Kasumi-1 (cell line): ENCODE results near the gene DNAJB11.
A peak's percentile ranks its signal among the peaks of the same experiment; 100 is the strongest.
"Not testable (repeated sequence)": the region's sequence is repeated elsewhere in the genome, so short reads cannot be mapped to it uniquely, and the experiment has no call there.

Source experiments
- DNase-seq, 2 experiments: peaks; one replicate each; lab custom pipeline; 2025; lab: John Stamatoyannopoulos, UW

Gene DNAJB11

DNA sequence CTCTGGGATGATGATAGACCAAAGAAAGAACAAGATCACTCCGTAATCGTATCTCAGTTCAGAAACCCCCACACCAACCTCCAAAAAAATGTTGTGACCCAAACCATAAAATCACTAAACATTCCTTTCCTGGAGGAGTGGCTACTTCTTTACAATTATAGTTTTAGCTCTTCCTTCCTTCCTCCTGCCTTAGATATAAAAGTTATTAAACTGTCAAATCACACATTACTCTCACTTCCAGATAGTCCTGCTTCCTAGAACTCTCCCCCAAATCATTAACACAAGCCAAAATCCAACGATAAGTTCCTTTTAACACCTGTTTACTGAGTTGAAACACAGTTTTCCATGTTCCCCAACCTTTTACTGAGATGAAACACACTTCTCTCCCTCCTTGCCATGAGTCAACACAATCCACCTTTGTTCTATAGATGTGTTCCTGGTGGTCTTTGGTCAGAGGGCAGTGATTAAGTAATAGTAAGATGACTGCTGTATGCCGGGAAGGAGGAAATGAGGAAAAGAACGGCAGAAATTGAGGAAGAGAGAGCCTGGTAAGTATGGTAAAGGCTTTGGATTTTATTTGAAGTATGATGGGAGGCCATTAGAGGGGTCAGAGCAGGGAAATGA lies 18.0 kb upstream of the DNAJB11 start:
- no peak for DNase-seq

DNA sequence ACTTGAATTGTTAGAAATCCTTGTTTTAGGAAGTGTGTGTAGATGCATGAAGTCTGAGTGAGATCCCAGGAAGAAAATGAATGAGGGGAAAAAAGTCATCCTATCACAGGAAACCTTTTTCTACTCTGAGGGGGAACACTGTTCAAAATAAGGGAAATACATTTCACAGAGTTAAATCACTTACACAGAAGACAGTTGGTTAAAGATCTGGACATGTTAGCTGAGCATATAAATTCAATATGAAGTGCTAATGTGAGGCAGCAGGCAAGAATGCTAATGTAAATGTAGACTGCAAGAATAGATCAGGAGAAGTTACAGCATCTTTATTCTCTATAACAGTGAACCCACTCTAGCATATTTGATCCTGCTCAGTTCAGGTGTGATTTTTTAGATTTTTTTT lies 5.9 kb upstream of the DNAJB11 start:
- no peak for DNase-seq

DNA sequence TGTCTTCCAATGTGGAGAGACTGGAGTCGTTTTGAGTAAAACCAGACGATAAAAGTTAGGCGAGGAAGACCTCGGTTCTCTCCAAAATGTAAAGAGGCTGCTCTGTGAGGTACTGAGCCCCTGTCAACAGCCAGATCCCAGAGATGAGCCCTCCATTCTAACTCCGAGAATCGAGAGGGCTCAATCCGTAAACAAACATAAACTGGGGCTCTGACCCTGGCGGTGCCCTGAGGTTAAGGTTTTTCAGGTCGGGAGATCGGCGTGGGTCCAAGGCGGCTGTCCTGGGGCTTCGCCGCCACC lies 3.8 kb upstream of the DNAJB11 start:
- peak in 1 of 2 experiments; percentile 42 for DNase-seq

DNA sequence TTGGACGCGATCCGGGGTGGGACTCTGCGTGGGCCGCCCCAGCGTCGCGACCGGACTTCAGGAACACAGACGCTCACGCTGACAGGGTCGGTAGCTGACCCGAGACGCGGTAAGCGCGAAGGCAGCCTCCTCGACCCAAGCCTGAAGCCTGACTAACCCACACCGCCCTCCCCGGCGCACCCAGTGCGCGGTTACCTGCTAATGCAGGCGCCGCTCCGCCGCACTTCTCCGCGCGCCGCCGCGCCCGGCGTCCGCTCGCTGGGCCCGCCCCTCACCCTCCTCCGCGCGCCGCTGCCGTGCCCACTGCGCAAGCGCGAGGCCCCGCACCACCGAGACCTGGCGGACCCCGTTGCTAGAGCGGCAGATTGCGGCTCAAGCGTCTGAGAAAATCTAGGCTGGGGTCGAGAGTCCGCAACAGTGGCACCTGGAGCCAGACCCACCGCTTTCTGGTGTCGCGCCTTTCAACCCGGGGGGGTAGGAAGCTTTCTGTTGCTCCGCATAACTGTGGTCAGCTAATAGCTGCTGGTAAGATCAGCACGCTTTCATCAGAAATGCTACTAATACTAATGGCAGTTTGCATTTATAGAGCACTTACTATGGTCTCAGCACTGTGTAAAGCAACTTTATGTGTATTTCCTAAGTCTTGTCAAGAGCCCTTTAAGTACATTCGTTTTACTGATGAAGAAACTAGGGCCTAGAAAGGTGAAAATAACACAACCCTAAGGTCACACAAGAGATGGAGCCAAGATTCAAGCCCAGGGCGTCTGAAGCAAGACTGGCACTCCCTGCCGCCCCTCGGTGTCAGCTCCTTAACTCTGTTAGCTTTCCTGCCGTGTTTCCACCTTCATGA lies 3.2 kb upstream of the DNAJB11 start, which contains the start of gene TBCCD1:
TBCCD1 (minus strand) TSS at position 268 of the 850 bp plus-strand sequence. CDS start 3,010 bp downstream, outside the sequence.
- peak; percentile 79 to 84 for DNase-seq

DNA sequence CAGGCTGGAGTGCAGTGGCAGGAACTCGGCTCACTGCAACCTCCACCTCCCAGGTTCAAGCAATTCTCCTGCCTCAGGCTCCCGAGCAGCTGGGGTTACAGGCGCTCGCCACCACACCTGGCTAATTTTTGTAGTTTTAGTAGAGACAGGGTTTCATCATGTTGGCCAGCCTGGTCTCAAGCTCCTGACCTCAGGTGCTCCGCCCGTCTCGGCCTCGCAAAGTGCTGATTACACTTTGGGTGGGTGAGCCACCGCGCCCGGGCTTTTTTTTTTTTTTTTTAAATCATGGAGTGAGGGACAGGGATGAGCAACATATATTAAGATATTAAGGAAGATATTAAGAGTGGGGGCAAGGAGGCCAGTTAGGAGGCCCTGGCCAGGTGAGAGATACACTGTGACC lies 1.2 kb upstream of the DNAJB11 start:
- not testable (repeated sequence) for DNase-seq

DNA sequence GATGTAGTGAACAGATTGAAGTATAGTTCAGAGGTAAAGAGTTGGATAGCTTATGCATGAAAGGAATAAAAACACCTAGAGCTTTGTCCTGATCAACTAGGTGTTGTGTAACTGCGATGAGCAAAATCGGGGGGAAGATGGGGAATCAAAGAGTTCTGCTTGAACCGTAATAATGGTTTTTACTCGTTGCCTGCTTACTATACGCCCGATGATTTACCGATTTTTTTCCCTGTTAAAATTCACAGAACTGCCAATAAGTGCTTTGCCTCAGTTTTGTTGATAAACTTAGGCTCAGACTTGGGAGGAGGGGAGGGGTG lies 783 bp upstream of the DNAJB11 start:
- no peak for DNase-seq

DNA sequence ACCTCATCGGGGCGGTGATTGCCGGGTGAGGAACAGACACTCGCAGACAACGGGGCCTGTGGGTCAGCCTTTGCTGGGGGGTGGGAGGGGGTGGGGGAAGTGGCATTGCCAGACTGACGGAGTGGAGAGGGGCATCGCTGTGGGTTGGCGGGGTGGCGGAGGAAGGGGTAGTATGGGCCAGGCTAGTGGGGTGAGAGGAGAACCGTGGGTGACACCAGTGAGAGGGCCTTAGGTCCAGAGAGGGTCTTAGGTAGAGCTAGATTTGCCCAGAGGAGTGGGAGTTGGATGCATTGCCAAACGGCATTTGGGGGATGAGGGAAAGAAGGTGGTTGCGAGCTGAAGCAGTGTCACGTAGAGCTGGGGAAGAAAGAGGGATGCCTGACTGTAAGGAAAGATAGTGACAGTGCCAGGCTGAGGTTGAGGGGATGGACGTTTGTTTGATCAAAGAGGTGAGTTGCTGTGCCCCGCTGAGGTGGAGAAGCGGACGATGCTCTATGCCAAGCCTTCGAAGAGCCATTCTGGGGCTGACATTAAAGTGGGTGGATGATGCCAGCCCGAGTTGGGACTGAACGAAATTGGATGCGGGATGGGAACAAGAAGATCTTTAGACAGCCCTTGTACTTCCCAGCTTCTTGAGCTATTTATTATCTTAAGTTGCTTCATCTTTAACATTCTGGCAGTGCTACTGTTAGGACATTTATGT lies 572 bp downstream of the DNAJB11 start:
- peak in 1 of 2 experiments; percentile 26 for DNase-seq

DNA sequence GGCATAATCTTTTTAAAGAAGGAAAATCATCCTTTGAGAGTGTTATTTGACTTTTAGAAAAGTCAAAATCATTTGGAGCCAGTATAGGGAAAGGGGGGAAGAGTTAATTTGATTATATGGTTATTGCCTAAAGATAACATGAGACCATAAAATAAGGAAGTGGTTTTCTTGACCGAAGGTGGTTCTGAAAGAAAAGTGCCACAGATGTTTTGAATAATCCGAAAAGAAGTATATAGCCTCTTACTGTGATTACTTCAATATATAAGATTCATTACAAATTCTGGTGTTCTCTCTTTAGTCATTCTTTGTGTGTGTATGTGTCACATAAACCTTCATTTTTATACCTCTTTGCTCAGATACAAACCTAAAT lies 1.1 kb downstream of the DNAJB11 start:
- peak; percentile 21 to 39 for DNase-seq

DNA sequence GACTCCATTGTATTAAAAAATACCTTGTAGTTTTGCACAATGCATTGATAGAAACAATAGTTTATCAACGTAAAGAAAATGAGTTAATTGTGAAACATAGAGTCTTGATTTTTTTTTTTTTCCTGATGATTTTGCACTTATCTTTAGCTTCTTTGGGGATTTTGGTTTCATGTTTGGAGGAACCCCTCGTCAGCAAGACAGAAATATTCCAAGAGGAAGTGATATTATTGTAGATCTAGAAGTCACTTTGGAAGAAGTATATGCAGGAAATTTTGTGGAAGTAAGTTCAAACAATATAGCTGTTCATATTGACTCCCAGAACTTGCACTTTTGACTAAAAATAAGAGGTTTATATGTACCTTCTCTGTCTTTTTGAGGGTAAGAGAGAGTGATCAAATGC lies 7.0 kb downstream of the DNAJB11 start:
- DNase-seq, result no peak

DNA sequence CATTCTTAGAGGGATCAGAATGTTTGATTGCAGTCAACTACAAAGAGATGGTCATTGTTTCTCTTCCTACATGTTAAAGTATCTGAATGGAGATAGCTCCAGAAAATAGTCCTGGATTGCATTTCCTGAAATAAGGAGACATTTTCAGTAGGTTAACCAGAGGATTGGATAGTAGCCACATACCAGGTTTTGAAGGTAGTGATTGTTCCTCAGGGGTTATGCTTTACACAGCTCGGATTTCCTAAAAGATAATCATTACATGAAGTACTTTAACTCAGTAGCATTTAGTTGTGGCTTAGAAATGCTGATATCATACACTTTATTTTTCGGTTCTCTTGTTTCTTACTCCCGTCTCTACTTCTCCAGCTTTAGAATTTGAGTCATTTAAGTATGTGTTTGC lies 10.3 kb downstream of the DNAJB11 start:
- DNase-seq, result no peak

DNA sequence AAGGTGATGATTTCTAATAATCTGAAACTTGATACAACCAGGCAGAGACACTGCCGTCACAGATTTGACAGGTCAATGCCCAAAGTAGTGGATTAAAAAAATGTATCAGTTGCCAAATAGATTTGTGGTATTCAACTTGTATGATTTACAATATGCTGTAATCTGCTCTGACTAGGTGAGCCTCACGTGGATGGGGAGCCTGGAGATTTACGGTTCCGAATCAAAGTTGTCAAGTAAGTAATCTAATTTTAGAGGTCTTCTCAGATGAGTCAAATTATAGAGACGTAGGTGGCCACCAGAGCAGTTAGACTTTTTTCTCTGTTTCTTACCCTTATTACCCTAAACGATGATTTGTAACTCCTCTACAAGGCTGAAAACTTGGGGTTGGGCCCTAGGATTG lies 12.0 kb downstream of the DNAJB11 start:
- DNase-seq, result no peak

DNA sequence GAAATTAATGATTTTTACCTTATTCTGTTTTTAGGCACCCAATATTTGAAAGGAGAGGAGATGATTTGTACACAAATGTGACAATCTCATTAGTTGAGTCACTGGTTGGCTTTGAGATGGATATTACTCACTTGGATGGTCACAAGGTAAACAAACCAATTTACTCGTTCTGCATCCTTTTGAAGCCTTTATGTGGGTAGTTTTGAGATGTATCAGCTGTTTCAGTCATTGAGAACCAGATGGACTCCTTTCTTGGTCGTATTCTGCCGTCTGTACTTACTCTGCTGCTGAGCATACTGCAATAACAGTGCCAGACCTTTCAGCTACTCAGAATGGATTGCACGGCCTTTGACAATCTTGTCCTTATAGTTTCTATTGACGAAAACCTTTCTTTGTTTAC lies 13.3 kb downstream of the DNAJB11 start:
- DNase-seq, result no peak

DNA sequence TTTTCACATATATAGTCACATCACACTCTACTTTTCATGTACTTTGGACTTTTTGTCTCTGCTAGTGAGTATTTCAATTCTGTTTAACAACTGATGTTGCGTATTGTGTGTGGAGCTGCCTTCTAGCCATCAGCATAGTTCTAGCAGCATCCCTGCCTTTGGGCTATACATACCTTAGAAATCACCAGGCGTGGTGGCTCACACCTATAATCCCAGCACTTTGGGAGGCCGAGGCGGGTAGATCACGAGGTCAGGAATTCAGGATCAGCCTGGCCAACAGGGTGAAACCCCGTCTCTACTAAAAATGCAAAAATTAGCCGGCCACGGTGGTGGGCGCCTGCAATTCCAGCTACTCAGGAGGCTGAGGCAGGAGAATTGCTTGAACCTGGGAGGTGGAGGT lies 15.7 kb downstream of the DNAJB11 start:
- not testable (repeated sequence) for DNase-seq

DNA sequence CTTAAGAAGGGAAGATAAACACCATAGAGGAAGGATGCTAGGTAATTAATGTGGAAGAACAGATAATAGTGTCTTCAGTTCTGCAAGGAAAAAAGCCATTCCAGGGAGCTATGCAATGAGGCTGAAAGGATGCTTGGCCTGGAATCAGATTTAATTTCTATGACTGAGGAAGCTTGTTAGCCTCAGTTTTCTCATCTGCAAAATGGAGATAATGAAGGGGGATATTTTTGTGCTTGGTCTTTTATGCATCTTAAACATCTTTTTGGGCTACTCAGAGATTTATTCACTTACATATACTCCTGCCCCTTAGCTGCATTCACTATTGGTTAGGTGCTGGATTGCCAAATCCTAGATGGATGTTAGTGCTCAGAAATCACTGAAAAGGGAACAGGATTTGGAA lies 16.7 kb downstream of the DNAJB11 start:
- DNase-seq, result no peak

DNA sequence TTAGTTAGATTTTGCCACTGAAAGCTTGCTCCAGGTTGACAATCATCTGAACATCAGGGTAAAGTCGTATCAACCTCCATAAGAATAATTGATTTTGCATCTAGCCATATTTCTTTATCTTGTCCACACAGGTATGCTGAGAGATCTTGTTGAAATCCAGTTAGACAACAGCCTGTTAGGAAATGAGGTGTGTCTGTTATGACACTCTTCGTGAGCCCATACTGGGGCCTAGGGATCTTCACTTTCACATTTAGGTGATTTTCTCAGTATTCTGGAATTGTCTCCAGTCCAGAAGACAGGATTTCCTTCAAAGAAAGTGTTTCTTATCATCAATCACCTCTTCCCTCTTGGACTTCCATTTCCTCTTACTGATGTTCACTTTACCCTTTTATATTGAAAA lies 18.1 kb downstream of the DNAJB11 start:
- no peak for DNase-seq

DNA sequence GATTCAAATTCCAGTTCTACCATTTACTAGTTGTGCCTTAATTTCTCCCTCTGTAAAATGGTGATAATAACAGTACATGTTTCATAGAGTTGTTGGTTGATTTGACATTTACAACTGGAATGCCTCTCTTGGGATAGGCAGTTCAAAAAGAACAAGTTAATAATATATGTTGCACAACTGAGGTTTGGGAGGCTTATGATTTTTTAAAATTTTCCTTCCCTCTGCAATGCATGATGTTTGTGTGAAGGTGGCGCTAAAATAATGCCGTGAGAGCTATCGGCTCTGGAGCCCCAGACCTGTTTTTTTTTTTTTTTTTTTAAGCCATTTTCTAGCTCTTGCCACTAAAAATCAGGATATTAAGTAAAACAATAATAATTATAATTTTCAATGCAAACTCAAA lies 18.6 kb downstream of the DNAJB11 start:
- DNase-seq, result peak; percentile 2 to 26

DNA sequence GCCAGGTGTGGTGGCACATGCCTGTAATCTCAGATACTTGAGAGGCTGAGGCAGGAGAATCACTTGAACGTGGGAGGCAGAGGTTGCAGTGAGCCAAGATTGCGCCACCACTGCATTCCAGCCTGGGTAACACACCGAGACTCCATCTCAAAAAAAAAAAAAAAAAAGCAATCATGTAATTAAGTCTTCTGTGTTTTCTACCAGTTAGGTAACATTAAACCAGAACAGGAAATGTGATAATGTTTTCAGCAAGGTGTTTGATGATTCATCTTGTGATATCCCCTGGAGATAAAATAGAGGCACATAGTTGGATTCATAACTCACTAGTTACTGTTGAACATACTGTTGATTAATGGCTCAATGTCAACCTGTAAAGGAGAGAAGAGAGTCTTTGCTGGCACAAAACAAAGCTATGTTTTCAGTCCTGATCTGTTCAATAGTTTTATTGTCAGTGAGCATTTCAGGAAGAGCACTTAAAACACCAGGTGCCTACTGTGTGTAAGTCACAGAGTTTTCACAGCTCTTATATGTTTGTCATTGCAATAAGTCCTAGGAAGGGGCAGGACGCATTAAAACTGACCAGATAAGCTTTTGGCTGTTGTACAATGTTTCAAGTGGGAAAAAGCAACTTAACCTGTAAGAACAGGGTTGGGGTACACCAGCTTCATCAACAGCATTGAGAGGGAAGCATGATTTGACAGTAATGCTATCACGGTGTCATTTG lies 19.5 kb downstream of the DNAJB11 start:
- DNase-seq, result no peak

DNA sequence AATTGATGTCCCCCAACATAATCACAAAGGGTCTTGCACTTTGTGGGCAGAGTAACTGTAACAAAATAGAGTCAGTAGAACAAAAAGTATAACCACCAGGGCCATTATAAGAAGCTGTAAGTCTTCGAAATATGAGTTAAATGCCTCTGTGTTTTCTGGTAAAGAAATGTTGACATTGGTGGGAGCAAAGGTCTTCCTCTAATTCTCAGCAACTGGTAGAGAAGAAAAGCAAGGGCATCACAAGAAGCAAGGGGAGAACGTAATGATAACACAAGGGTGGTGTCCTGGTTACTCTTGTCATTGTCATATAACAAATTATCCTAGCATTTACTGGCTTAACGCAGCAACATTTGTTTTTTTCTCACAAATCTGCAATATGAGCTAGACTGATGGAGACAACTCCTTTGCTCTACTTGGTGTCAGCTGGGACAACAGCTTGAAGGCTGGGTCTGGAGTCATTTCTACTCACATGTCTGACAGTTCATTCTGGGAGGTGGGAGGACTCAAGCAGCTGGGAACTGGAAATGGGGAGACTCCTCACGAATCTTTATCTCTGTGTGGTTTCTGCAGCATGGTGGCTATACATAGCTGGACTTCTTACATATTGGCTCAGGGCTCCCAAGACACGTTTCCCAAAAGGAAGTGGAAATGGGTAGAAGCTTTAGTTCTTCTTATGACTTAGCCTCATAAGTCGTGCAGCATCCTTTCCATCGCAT lies 20.2 kb downstream of the DNAJB11 start:
- DNase-seq, result no peak

DNA sequence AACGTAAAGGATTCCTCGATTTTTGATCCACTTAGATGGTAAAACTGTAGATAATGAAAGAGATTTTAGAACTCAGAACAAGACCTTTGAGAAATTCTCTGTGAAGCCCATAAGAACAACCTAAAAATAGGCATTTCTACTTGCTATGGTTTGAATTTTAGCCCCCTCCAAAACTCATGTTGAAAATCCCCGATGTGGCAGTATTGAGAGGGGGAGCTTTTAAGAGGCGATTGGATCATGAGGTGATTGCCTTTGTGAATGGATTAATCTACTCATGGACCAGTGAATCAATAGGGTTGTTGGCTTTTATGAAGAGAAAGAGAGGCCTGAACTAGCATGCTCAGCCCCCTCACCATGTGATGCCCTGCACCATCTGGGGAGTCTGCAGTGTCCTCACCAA lies 22.2 kb downstream of the DNAJB11 start:
- DNase-seq, result no peak

DNA sequence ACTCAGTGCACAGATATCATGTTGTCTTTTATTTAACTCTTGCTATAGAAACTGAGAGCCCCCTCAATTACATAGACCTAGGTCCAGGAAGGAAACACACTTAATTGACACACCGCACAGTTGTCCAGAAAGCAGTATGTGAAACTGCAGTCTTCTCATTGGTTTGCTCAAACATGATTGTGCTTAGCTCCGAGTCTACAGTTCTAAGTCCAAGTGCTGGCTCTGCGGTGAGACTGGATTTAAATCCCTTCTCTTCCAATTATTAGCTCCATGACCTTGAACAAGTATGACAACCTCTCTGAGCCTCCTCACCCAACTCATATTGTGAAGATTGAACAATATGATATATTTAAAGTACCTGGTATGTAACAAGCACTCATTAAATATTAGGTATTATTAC lies 23.3 kb downstream of the DNAJB11 start:
- no peak for DNase-seq

DNA sequence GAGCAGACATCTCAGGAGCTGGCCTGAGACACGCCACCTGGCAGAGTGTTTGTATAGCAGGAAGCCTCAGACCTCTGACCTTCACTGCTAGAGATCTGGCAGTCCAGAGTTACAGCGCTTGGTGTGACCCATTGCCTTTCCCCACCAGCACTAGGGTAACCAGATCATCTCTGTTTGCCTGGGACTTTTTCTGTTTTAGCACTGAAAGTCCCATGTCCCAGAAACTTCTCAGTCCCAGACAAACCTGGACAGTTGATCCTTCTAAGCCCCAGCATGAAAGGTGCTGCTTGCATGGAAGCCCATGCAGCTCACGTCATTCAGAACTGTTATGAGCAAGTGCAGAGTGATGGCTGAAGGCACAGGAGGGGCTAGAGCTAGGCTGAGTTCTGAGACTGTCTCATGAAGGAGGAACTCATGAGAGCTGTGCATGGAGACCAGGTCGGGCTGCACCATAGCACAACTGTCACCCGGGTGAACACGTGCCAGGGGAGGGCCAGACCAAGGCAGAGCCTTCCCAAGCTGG lies 24.1 kb downstream of the DNAJB11 start:
- DNase-seq, result no peak
